ENCODE results near the gene EFNB1. TPM values are rescaled to one million over a fixed set of nuclear protein-coding genes. Genes with fewer than 3 reads are reported as not detected.
"Not testable (repeated sequence)": the region's sequence is repeated elsewhere in the genome, so short reads cannot be mapped to it uniquely, and the experiment has no call there.

Gene EFNB1
- total RNA-seq = 15.1 TPM
- long read RNA-seq, transcript EFNB1-201 (5 exons, 3,314 nt) = major isoform, 23 of 34 reads
- long read RNA-seq, partial matches to known transcripts = 10 of 34 reads
- long read RNA-seq, other reads (novel, unspliced or antisense) = 1 of 34 reads

DNA sequence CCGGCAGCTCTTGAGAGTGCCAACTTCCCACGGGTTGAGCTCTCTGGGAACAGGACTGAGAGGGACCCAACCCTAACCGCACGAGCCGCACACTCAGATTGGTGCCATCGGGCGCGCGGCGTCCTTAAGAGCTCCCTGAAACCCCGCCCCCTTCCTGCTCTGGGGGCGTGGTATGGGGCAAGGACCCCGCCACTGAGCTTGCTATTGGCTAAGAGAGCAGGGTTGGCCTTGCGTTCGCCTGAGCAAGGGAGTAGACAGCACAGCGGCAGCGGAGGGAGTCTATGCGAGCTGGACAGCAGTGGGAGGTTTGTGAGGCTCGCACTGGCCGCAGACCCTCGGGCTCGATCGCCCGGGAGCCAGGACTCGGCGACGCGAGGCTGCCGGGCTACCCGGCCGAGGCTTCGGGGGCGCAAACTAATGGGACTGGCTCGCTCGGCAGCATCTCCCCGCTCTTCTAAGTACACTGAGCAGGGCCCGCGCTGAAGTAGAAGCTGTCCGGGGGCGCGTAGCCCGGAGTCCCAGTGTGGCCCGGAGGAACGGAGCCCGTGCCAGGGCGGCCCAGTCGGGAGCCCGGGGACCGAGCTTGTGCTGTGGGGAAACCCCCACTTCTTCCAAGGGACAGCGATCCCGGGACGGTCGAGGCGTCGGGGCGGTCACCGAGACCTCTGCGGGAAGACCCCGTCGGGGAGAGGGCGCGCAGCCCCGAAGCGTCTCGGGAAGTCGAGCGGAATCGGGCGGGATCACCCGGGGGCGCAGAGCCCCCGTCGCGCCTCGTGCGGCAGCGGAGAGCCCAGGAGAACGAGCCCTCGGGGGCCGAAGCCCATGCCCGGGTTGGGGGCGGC is at the start of gene EFNB1:
Gene EFNB1 (plus strand): TSS at position 282 of the 842 bp plus-strand sequence. CDS start 756 bp downstream, outside the sequence.
- DNase-seq = peak; percentile 95
- peak; percentile 92 for ATAC-seq (ENCODE audit: poor library complexity)
- intact Hi-C loops (cut with DNase I) = loop anchor here (5.0 kb wide), 1 partner anchor 458 kb away; no protein-coding TSS in a partner anchor

DNA sequence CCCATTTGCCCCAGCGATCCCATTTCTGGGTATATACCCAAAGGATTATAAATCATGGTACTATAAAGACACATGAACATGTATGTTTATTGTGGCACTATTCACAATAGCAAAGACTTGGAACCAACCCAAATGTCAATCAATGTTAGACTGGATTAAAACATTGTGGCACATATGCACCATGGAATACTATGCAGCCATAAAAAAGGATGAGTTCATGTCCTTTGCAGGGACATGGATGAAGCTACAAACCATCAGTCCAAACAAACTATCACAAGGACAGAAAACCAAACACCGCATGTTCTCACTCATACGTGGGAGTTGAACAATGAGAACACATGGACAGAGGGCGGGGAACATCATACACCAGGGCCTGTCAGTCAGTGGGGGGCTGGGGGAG is 47.5 kb upstream of the EFNB1 start:
- intact Hi-C loops (cut with DNase I); ATAC-seq (ENCODE audit: poor library complexity): not testable (repeated sequence)

GRCh38 chrX:68784816-68785215 is 44.0 kb upstream of the EFNB1 start:
- intact Hi-C loops (cut with DNase I) = no loop called here
- no peak for ATAC-seq (ENCODE audit: poor library complexity)
- no peak for DNase-seq

More for the DNA sequence above, 47.5 kb upstream of the EFNB1 start:
- DNase-seq = not testable (repeated sequence)

- DNase-seq; intact Hi-C loops (cut with DNase I); ATAC-seq (ENCODE audit: poor library complexity): not testable (repeated sequence)
These were observed 42.2 kb upstream of the EFNB1 start for GRCh38 chrX:68786581-68786980.

DNA sequence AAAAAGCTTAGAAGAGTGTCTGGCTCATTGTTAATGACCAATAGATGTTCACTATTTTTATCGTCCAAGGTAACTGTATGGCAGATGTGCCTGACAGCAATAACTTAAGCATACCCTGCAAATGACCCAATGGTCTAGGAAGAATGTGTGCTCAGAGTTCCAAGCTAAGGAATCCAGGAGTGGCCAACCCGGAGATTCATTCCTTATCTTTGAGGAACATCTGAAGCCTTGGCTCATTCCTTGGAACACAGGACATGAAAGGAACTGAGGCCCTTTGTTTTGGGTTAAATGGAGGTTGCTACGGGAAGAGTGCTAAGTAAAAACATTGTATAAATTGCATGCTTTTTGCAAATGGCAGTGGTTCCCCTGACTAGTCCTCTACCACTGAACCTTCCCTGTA is 38.9 kb upstream of the EFNB1 start:
- DNase-seq = no peak
- no peak for ATAC-seq (ENCODE audit: poor library complexity)
- intact Hi-C loops (cut with DNase I) = no loop called here

GRCh38 chrX:68792083-68792482 is 36.7 kb upstream of the EFNB1 start:
- ATAC-seq (ENCODE audit: poor library complexity) = no peak
- no peak for DNase-seq
- intact Hi-C loops (cut with DNase I) = no loop called here

- DNase-seq (no peak), ATAC-seq (ENCODE audit: poor library complexity) (no peak)
- intact Hi-C loops (cut with DNase I) = no loop called here
These were observed 34.4 kb upstream of the EFNB1 start for GRCh38 chrX:68794461-68794860.

DNA sequence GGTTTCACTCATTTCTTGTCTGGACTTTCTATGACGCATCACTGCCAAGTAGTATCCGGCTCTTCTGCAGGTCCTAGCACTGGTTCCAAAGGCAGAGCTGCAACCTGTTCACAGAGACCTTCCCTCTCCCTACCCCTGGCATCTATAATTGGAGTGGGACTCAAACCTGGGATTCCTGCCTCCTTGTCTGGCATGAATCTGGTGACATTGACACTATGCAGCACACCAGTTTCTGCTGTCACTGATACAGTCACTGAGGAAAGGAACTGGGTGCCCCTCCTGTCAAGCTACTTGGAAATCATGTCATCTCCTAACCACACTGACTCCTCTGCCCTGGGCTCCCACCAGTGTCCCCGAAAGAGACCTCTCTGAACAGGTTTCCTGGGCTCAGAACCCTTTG is 33.1 kb upstream of the EFNB1 start:
- intact Hi-C loops (cut with DNase I) = no loop called here
- DNase-seq = no peak
- peak; percentile 85 for ATAC-seq (ENCODE audit: poor library complexity)

GRCh38 chrX:68798400-68798799 is 30.4 kb upstream of the EFNB1 start:
- intact Hi-C loops (cut with DNase I); DNase-seq; ATAC-seq (ENCODE audit: poor library complexity): not testable (repeated sequence)

- intact Hi-C loops (cut with DNase I) = loop anchor here (10.0 kb wide), 1 partner anchor 297 kb away; no protein-coding TSS in a partner anchor
- no peak for ATAC-seq (ENCODE audit: poor library complexity)
These were observed 27.0 kb upstream of the EFNB1 start for GRCh38 chrX:68801737-68802290.

GRCh38 chrX:68807818-68808217 is 21.0 kb upstream of the EFNB1 start:
- intact Hi-C loops (cut with DNase I) = loop anchor here (2.0 to 10.0 kb wide), 2 partner anchors 75 to 303 kb away; no protein-coding TSS in a partner anchor
- ATAC-seq (ENCODE audit: poor library complexity) (peak; percentile 72), DNase-seq (no peak)

More at GRCh38 chrX:68801737-68802290, 27.0 kb upstream of the EFNB1 start:
- no peak for DNase-seq

DNA sequence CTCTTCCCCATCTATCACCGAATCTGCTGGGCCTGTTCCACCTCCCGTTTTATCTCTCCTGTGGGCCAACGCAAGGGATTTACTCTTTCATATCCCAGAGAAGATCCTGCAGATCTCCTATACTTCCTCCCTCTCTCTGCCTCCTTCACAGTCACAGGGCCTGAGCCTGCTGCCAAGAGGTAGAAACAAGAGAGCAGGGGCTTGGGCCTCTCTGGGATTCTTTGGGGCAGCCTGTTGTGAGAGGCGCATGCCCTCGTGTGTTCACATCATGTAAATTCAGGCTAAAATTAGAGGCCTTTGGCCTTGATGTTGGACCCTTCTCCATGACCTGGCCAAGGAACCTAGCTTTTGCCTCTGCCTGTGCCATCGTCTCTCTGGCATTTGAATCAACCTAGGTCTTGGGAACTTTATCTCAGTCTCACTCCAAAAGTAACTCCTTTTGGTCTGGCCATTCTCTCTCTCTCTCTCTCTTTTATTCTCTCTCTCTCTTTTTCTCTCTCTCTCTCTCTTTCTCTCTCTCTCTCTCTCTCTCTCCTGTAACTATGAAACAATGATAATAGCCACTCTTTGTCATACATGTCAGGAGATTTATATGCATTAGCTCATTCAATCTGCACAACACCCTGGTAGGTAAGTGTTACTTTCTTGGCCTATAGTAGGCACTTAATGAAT is 20.0 kb upstream of the EFNB1 start:
- ATAC-seq (ENCODE audit: poor library complexity) = peak; percentile 89

GRCh38 chrX:68820476-68821110 is 8.2 kb upstream of the EFNB1 start:
- ATAC-seq (ENCODE audit: poor library complexity) (no peak), DNase-seq (no peak)
- intact Hi-C loops (cut with DNase I) = no loop called here

More for the DNA sequence above, 20.0 kb upstream of the EFNB1 start:
- peak; percentile 48 for DNase-seq
- intact Hi-C loops (cut with DNase I) = loop anchor here (2.0 to 10.0 kb wide), 2 partner anchors 76 to 304 kb away; no protein-coding TSS in a partner anchor

- no peak for DNase-seq
- intact Hi-C loops (cut with DNase I) = loop anchor here (2.0 kb wide), 1 partner anchor 401 kb away; no protein-coding TSS in a partner anchor
- ATAC-seq (ENCODE audit: poor library complexity) = no peak
These were observed 7.2 kb upstream of the EFNB1 start for GRCh38 chrX:68821616-68822015.

GRCh38 chrX:68822641-68823410 is 6.0 kb upstream of the EFNB1 start:
- intact Hi-C loops (cut with DNase I) = loop anchor here (2.0 kb wide), 1 partner anchor 400 kb away; no protein-coding TSS in a partner anchor
- peak; percentile 94 for ATAC-seq (ENCODE audit: poor library complexity)
- DNase-seq = peak; percentile 69

DNA sequence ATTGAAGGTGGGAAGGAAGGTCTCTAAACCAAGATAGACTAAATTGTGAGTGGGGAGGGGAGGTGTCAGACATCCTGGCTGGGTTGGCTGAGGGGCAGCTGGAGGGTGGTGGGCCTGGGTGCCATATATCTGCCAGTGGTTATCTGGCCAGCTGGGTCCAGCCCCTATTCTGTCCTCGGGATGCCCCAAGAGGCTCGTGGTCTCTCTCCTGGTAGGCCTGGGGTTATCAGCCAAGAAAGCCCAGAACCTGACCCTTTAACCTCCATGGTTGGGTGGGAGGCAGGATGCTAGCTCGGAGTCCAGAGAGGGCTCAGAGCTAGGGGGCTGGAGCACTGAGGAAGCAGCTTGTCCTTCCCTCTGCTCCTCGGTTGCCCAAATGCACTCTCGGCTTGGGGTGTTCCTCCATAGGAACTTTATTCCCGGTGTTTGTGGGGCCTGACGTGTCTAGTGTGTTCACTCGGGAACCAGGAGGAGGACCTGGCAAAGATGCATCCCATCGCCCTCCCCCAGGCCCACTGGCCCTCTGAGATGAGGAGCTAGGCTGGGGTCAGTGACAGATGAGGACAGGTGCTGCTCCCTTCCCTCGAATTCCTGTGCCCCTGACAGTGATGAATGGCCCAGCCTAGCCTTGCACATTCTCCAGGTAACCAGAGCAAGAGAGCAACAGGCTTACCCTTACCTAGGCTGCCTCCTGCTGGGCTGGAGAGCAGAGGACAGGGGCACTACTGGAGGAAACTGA is 5.2 kb upstream of the EFNB1 start:
- no peak for ATAC-seq (ENCODE audit: poor library complexity)
- intact Hi-C loops (cut with DNase I) = loop anchor here (2.0 kb wide), 1 partner anchor 399 kb away; no protein-coding TSS in a partner anchor
- DNase-seq = no peak

DNA sequence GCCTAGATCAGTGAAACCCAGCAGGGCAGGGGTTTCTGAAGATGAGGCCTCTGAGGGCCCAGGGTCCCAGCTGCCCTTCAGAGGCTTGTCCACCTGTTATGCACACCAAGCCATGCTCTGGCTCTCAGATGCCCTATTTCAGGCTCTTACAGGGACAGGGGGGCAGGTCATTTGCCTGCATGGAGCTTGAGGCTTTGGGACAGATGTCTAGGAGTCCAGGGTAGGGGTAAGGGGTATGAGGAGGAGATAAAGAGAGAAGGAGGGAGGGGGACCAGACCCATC is 4.7 kb upstream of the EFNB1 start:
- DNase-seq (no peak), ATAC-seq (ENCODE audit: poor library complexity) (no peak)
- intact Hi-C loops (cut with DNase I) = no loop called here
